IMR-90 (cell line): ENCODE data around the gene SECISBP2. TPM values are rescaled to one million over a fixed set of nuclear protein-coding genes. Genes with fewer than 3 reads are reported as not detected.

Experiments used
- ATAC-seq: fragments of 200-7000 bp; cut with Tn5 transposase; 2 replicates; pipeline ENCODE4 v1.9.1; 2020; ENCODE audit warnings: low read depth, mild to moderate bottlenecking, moderate library complexity
- BruUV-seq: library from RNA; stranded (reverse); fragments of 400-500 nt; replicated peaks from 2 replicates; lab custom pipeline; 2021; lab: Mats Ljungman, UMichigan
- CTCF ChIA-PET: fragments of 300-600 bp; formaldehyde crosslinking; extraction: SDS; loops from one replicate; lab custom pipeline; 2021; ENCODE audit warnings: antibody characterized with exemption; lab: Yijun Ruan, JAX
- POLR2A ChIA-PET: fragments of 300-600 bp; sonication (Branson Sonifier 250); formaldehyde crosslinking; loops from one replicate; lab custom pipeline; 2022; ENCODE audit warnings: antibody characterized with exemption; ENCODE audit not compliant: unreplicated experiment; lab: Charles Lee
- DNase-seq: peaks from one replicate; pipeline ENCODE4 v3.0.0; 2013
- H2AFZ ChIP-seq: replicated peaks from 2 replicates; pipeline ENCODE3; 2013; ENCODE audit warnings: low read length, mild to moderate bottlenecking; ENCODE audit not compliant: poor library complexity
- H2AK5ac ChIP-seq: 2 replicates; pipeline ENCODE4 v1.6.1; 2013; ENCODE audit warnings: low read depth, low read length, inconsistent platforms
- H2AK9ac ChIP-seq: replicated peaks from 2 replicates; pipeline ENCODE3; 2013; ENCODE audit warnings: mild to moderate bottlenecking, low read depth, low read length, moderate library complexity; ENCODE audit not compliant: poor library complexity
- H2BK120ac ChIP-seq: 2 replicates; pipeline ENCODE4 v1.6.1; 2013; ENCODE audit warnings: low read depth, low read length, inconsistent platforms
- H2BK15ac ChIP-seq: 3 replicates; pipeline ENCODE4 v1.6.1; 2013; ENCODE audit warnings: low read depth, low read length, inconsistent platforms
- H2BK20ac ChIP-seq: 2 replicates; pipeline ENCODE4 v1.6.1; 2013; ENCODE audit warnings: low read depth, mild to moderate bottlenecking, inconsistent platforms, low read length, moderate library complexity
- H2BK5ac ChIP-seq: 2 replicates; pipeline ENCODE4 v1.6.1; 2013; ENCODE audit warnings: mild to moderate bottlenecking, low read depth, low read length, inconsistent platforms; ENCODE audit not compliant: poor library complexity, severe bottlenecking
- H3K14ac ChIP-seq: replicated peaks from 2 replicates; pipeline ENCODE4 v1.6.1; 2013; ENCODE audit warnings: low read depth, low read length, inconsistent platforms
- H3K18ac ChIP-seq: 2 replicates; pipeline ENCODE4 v1.6.1; 2013; ENCODE audit warnings: low read depth, low read length, control low read depth
- H3K23ac ChIP-seq: 2 replicates; pipeline ENCODE4 v1.6.1; 2013; ENCODE audit warnings: low read depth, low read length, inconsistent platforms
- H3K27ac ChIP-seq: 2 replicates; pipeline ENCODE4 v1.5.1; 2013; ENCODE audit warnings: mild to moderate bottlenecking, control low read depth, low read length; ENCODE audit not compliant: insufficient read depth
- H3K27me3 ChIP-seq: 2 replicates; pipeline ENCODE4 v1.6.1; 2013; ENCODE audit warnings: low read length; ENCODE audit not compliant: control insufficient read depth, insufficient read depth
- H3K36me3 ChIP-seq: 2 replicates; pipeline ENCODE4 v1.6.1; 2013; ENCODE audit warnings: low read length, mixed read lengths; ENCODE audit not compliant: control insufficient read depth, insufficient read depth
- H3K4ac ChIP-seq: 2 replicates; pipeline ENCODE4 v1.6.1; 2013; ENCODE audit warnings: low read depth, low read length, inconsistent platforms
- H3K4me1 ChIP-seq: 2 replicates; pipeline ENCODE4 v1.6.1; 2013; ENCODE audit warnings: low read length, mixed read lengths; ENCODE audit not compliant: control insufficient read depth, insufficient read depth
- H3K4me2 ChIP-seq: 2 replicates; pipeline ENCODE4 v1.6.1; 2013; ENCODE audit warnings: low read depth, mild to moderate bottlenecking, control low read depth, low read length, moderate library complexity
- H3K4me3 ChIP-seq: 2 replicates; pipeline ENCODE4 v1.5.1; 2013; ENCODE audit warnings: low read depth, mild to moderate bottlenecking, control low read depth, low read length, moderate library complexity; ENCODE audit not compliant: insufficient read depth
- H3K56ac ChIP-seq: 2 replicates; pipeline ENCODE4 v1.6.1; 2013; ENCODE audit warnings: low read length, inconsistent platforms; ENCODE audit not compliant: insufficient read depth; ENCODE audit errors: extremely low read depth
- H3K79me1 ChIP-seq, 2 experiments: 2 replicates each; pipeline ENCODE4 v1.6.1; 2013; ENCODE audit warnings: low read length in 2 of 2, inconsistent platforms in 1 of 2, low read depth in 1 of 2
- H3K9ac ChIP-seq: 2 replicates; pipeline ENCODE4 v1.6.1; 2013; ENCODE audit warnings: low read depth, low read length, control low read depth
- H3K9me1 ChIP-seq: 2 replicates; pipeline ENCODE4 v1.6.1; 2013; ENCODE audit warnings: low read length, inconsistent platforms; ENCODE audit not compliant: insufficient read depth
- H3K9me3 ChIP-seq: 2 replicates; pipeline ENCODE4 v1.6.1; 2013; ENCODE audit warnings: low read length; ENCODE audit not compliant: control insufficient read depth, insufficient read depth
- H4K20me1 ChIP-seq: 2 replicates; pipeline ENCODE4 v1.6.1; 2013; ENCODE audit warnings: low read length, inconsistent platforms; ENCODE audit not compliant: insufficient read depth
- H4K5ac ChIP-seq: 2 replicates; pipeline ENCODE4 v1.6.1; 2013; ENCODE audit warnings: mild to moderate bottlenecking, low read depth, low read length, control low read depth
- H4K8ac ChIP-seq, 2 experiments: 2 replicates each; pipeline ENCODE4 v1.6.1; 2013; ENCODE audit warnings: low read depth in 2 of 2, low read length in 2 of 2, control low read depth in 1 of 2, inconsistent platforms in 1 of 2
- H4K91ac ChIP-seq: 2 replicates; pipeline ENCODE4 v1.6.1; 2013; ENCODE audit warnings: low read depth, low read length, inconsistent platforms; ENCODE audit not compliant: insufficient read depth
- CHD1 ChIP-seq: IDR thresholded peaks from 2 replicates; pipeline ENCODE4 v1.6.1; 2012; ENCODE audit warnings: low read depth, low read length, improper control_type of control experiment
- RFX5 ChIP-seq: IDR thresholded peaks from 2 replicates; pipeline ENCODE4 v1.8.0; 2012; ENCODE audit warnings: low read depth, mild to moderate bottlenecking, low read length, moderate library complexity
- WGBS, 2 experiments: methylation state at CpG; one replicate each; pipeline versions ENCODE4 v1.1.5 to v1.1.7; 2013; ENCODE audit warnings: missing lambda C conversion rate in 2 of 2; ENCODE audit not compliant: insufficient read length in 1 of 2; ENCODE audit errors: extremely low coverage in 2 of 2; 5-methylcytosine and 5-hydroxymethylcytosine counted together
- dilution Hi-C: fragments of 300-500 bp; cut with HindIII; formaldehyde crosslinking; loops from one replicate; pipeline ENCODE4 v1.14.3; 2018; ENCODE audit warnings: low sequenced_read_pairs; ENCODE audit not compliant: unreplicated experiment
- in situ Hi-C: fragments of 300-500 bp; cut with MboI; formaldehyde crosslinking; loops from 3 replicates; pipeline ENCODE4 v1.14.3; 2019; ENCODE audit warnings: low sequenced_read_pairs, inconsistent platforms, mixed read lengths
- intact Hi-C: fragments of 100-400 bp; cut with micrococcal nuclease; formaldehyde crosslinking; loops from 2 replicates; pipeline ENCODE4 v1.10.0; 2022
- polyA plus RNA-seq, 3 experiments: library from polyadenylated mRNA; depleted of rRNA; stranded (reverse); fragments of >200 nt; gene quantifications; 2 replicates each; pipeline ENCODE4 v1.2.3, GENCODE V29; 2012; ENCODE audit warnings: low replicate concordance in 1 of 3
- total RNA-seq: library from RNA; depleted of rRNA; stranded (reverse); fragments of >200 nt; gene quantifications from 2 replicates; pipeline ENCODE4 v1.2.3, GENCODE V29; 2012

The SECISBP2 gene
- total and polyA plus RNA-seq, 2 of the 4 experiments (the other 2 are of a cell fraction), result 16.4 to 18.8 TPM

DNA sequence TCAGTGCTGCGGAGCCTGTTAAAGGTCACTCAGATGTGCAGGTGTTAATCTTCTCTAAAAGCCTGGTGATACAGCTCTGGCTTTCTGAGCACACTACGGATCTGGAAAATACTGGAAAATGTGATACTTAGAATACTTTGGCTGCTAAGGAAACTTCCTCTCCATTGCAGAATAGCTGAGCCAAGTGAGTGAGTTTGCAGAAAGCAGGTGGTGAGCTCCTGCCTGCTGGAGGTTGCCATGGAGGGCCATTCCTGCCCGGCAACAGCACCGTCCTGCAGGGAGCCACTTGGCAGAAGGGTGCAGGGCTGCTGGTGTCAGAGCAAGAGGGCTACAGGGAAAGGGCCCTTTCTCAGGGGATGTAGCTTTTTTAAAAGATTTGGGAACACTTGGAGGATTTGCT lies 40.7 kb downstream of the SECISBP2 start:
- Histone ChIP-seq H3K36me3 (peaks cover 59% of the 10 kb centered on the region), H3K4me3 (no peak overlapping the region), H2BK120ac (no peak overlapping the region), H3K56ac (no peak overlapping the region), H4K20me1 (no peaks in the 10 kb centered on the region; the same call in 1 of the 2 replicates), H3K9ac (no peak overlapping the region), H2AK5ac (no peak overlapping the region), H3K79me1 (peaks cover 0 to 8% of the 10 kb centered on the region in 2 experiments; a peak in 2 of 4 replicates), H3K4me2 (no peak overlapping the region), H3K9me1 (no peaks in the 10 kb centered on the region; the same call in 1 of the 2 replicates), H4K8ac (no peak overlapping the region), H3K4me1 (no peaks in the 10 kb centered on the region), H3K9me3 (no peaks in the 10 kb centered on the region), H3K18ac (no peak overlapping the region), H4K5ac (no peak overlapping the region), H3K23ac (no peak overlapping the region), H2BK20ac (no peak overlapping the region), H3K27ac (no peak overlapping the region), H3K4ac (no peak overlapping the region), H2AFZ (no peak overlapping the region), H2BK5ac (no peak overlapping the region), H3K14ac (no peak overlapping the region), H4K91ac (no peak overlapping the region), H3K27me3 (no peaks in the 10 kb centered on the region), H2AK9ac (no peak overlapping the region), H2BK15ac (no peak overlapping the region)
- ATAC-seq, result no peak
- no peak for TF ChIP-seq CHD1
- TF ChIP-seq RFX5, result peak; percentile 70
- in situ Hi-C loops (no loop called here), dilution Hi-C loops (no loop called here), intact Hi-C loops (no loop called here)
- DNase-seq, result no peak
- TSS peak; percentile 54 for BruUV-seq
- 100% methylated on average over 3 of the region's 4 CpGs; no CpG with 5 or more reads in 1 of the 2 experiments for WGBS, 2 experiments
- ChIA-PET POLR2A (no interaction called here), CTCF (no interaction called here)
